AG10803 (cell line): ENCODE measurements around the gene SLC26A1.
"Not testable (repeated sequence)": the region's sequence is repeated elsewhere in the genome, so short reads cannot be mapped to it uniquely, and the experiment has no call there.

Source experiments
- DNase-seq: peaks from one replicate; pipeline ENCODE4 v3.0.0; 2010; ENCODE audit warnings: low read depth
- H3K4me3 ChIP-seq: 2 replicates; pipeline ENCODE4 v1.5.1; 2011; ENCODE audit warnings: mild to moderate bottlenecking, low read length, control low read depth
- CTCF ChIP-seq: conservative IDR thresholded peaks from 2 replicates; pipeline ENCODE4 v1.5.1; 2011; ENCODE audit warnings: mild to moderate bottlenecking, low read length, control low read depth, inconsistent platforms

Gene SLC26A1

GRCh38 chr4:984336-985054, 8.7 kb downstream of the SLC26A1 start:
- TF ChIP-seq CTCF, result no peak
- peak overlapping the region; percentile 38 for H3K4me3 ChIP-seq

GRCh38 chr4:982814-983213, 10.4 kb downstream of the SLC26A1 start:
- DNase-seq, result no peak
- no peak for TF ChIP-seq CTCF
- H3K4me3 ChIP-seq, result no peak overlapping the region

More at GRCh38 chr4:984336-985054, 8.7 kb downstream of the SLC26A1 start:
- no peak for DNase-seq

GRCh38 chr4:982291-982690, 10.9 kb downstream of the SLC26A1 start:
- no peak overlapping the region for H3K4me3 ChIP-seq
- DNase-seq, result no peak

GRCh38 chr4:978957-979701, 14.1 kb downstream of the SLC26A1 start:
- no peak overlapping the region for H3K4me3 ChIP-seq
- DNase-seq, result peak; percentile 43
- TF ChIP-seq CTCF, result no peak

More at GRCh38 chr4:982291-982690, 10.9 kb downstream of the SLC26A1 start:
- no peak for TF ChIP-seq CTCF

- H3K4me3 ChIP-seq, DNase-seq: not testable (repeated sequence)
These were observed 17.2 kb downstream of the SLC26A1 start for GRCh38 chr4:976016-976415.

GRCh38 chr4:974668-975067, 18.5 kb downstream of the SLC26A1 start:
- no peak for DNase-seq
- H3K4me3 ChIP-seq, result no peak overlapping the region
- no peak for TF ChIP-seq CTCF

GRCh38 chr4:973431-974397, 19.5 kb downstream of the SLC26A1 start, which contains the start of gene DGKQ:
TSS of gene DGKQ (minus strand) at chr4:973569. CDS start at chr4:973482, 87 bp downstream.
- DNase-seq, result peak; percentile 82
- no peak for TF ChIP-seq CTCF
- peak within 1 kb of the TSS; percentile 71 for H3K4me3 ChIP-seq
